Vagina (tissue), 2 donors: ENCODE data around the gene CFAP73. TPM values are rescaled to one million over a fixed set of nuclear protein-coding genes. Genes with fewer than 3 reads are reported as not detected.
"Not testable (repeated sequence)": the region's sequence is repeated elsewhere in the genome, so short reads cannot be mapped to it uniquely, and the experiment has no call there.

Experiments
- DNase-seq, 2 donors: peaks; one replicate each; pipeline ENCODE4 v3.0.0-alpha.2; 2017; ENCODE audit errors: extremely low spot score in 2 of 2
- H3K27ac ChIP-seq: fragments of 200-600 bp; sonication (generic); one replicate; pipeline ENCODE4 v1.5.1; 2019
- H3K27me3 ChIP-seq: fragments of 200-600 bp; sonication (generic); one replicate; pipeline ENCODE4 v1.5.1; 2019
- H3K36me3 ChIP-seq, 2 donors: fragments of 200-600 bp; sonication (generic); one replicate each; pipeline ENCODE4 v1.5.1; 2017 to 2019
- H3K4me1 ChIP-seq: fragments of 200-600 bp; sonication (generic); one replicate; pipeline ENCODE4 v1.5.1; 2019
- H3K4me3 ChIP-seq, 2 donors: fragments of 200-600 bp; sonication (generic); 1 replicate in 1 of 2; 2 replicates in 1 of 2; pipeline ENCODE4 v1.5.1; 2016 to 2019
- H3K9me3 ChIP-seq: fragments of 200-600 bp; sonication (generic); one replicate; pipeline ENCODE4 v1.5.1; 2019
- POLR2A ChIP-seq, 2 donors: fragments of 450-650 bp; IDR thresholded peaks; one replicate each; pipeline ENCODE4 v1.6.1; 2017; ENCODE audit warnings: antibody characterized with exemption in 2 of 2, mild to moderate bottlenecking in 2 of 2, moderate library complexity in 2 of 2
- POLR2AphosphoS5 ChIP-seq, 2 donors: sonication (generic); formaldehyde crosslinking; IDR thresholded peaks; one replicate each; pipeline ENCODE4 v1.9.0; 2017; ENCODE audit warnings: antibody characterized with exemption in 2 of 2, mild to moderate bottlenecking in 2 of 2, low read depth in 1 of 2; ENCODE audit not compliant: insufficient read depth in 1 of 2
- intact Hi-C: fragments of 100-400 bp; cut with DNase I; formaldehyde crosslinking; loops from one replicate; pipeline ENCODE4 v1.15.1; 2023
- total RNA-seq: library from RNA; depleted of rRNA; stranded (reverse); fragments of >200 nt; gene quantifications from one replicate; pipeline ENCODE4 v1.2.3, GENCODE V29; 2016
- TF ChIP-seq, protein P1 (sequence below), 3 experiments: fragments of 450-650 bp in 2 of 3; fragments of 200-600 bp in 1 of 3; sonication (generic) in 1 of 3; IDR thresholded peaks; one replicate each; pipeline ENCODE4 v1.5.1; 2017 to 2019; ENCODE audit warnings: antibody characterized with exemption in 3 of 3, mild to moderate bottlenecking in 2 of 3, moderate library complexity in 2 of 3

CFAP73 gene
- total RNA-seq, 1 donor from 2014 or later: not detected

DNA sequence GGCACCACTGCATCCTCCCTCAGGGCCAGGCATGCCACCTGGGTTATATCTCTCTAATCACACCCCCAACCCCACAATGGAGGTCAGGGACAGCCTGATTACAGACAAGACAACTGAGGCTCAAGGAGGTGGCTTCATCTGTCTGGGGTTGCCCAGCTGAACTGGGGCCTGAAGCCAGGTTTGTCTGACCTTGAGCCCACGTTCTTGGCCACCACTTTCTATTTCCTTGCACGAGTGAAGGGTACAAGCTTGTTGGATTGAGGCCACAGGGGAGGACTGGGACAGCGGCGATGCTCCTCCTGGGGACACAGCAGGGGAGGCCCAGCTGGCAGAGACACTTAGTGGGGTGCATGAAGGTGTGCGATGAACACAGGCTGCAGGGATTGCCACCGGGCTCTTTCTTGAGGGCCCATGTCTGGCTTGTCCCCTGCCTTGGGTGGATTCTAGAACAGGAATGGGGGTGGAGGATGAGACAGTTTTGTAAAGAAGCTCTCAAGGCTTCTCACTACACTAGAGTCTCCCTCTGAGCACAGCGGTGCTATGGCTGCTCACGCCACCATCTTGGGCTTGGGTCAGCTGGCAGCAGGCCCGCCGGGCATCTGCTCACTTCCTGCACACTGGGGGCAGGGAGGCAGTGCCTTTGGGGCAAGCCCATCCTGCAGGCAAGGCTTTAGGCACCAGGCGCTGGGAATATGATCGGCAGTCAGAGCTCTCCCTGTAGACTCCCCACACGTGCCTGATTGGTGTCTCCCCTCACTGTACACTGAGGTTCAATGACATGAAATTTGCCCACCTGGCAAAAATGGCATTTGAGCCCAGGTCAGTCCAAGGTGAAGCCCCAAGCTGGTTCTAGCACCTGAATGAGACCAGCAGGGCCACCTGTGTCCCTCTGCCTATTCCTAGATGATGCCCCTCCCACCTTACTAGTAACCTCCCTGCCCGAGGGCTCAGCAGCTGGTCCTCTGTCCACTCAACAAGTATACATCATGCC lies 52.0 kb downstream of the CFAP73 start:
- H3K4me3 ChIP-seq: no peak overlapping the region
- no peaks in the 10 kb centered on the region for H3K4me1 ChIP-seq
- H3K36me3 ChIP-seq: no peaks in the 10 kb centered on the region
- intact Hi-C loops: no loop called here
- no peak for DNase-seq
- TF ChIP-seq, protein P1, sequence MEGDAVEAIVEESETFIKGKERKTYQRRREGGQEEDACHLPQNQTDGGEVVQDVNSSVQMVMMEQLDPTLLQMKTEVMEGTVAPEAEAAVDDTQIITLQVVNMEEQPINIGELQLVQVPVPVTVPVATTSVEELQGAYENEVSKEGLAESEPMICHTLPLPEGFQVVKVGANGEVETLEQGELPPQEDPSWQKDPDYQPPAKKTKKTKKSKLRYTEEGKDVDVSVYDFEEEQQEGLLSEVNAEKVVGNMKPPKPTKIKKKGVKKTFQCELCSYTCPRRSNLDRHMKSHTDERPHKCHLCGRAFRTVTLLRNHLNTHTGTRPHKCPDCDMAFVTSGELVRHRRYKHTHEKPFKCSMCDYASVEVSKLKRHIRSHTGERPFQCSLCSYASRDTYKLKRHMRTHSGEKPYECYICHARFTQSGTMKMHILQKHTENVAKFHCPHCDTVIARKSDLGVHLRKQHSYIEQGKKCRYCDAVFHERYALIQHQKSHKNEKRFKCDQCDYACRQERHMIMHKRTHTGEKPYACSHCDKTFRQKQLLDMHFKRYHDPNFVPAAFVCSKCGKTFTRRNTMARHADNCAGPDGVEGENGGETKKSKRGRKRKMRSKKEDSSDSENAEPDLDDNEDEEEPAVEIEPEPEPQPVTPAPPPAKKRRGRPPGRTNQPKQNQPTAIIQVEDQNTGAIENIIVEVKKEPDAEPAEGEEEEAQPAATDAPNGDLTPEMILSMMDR (IDR thresholded peaks at IDR 0.05): no peak
- TF ChIP-seq POLR2AphosphoS5 (IDR thresholded peaks at IDR 0.05; ENCODE audit: insufficient read depth in 1 of 2, low read depth in 1 of 2): no peak
- H3K27me3 ChIP-seq: no peaks in the 10 kb centered on the region
- no peak overlapping the region for H3K27ac ChIP-seq
- no peaks in the 10 kb centered on the region for H3K9me3 ChIP-seq

DNA sequence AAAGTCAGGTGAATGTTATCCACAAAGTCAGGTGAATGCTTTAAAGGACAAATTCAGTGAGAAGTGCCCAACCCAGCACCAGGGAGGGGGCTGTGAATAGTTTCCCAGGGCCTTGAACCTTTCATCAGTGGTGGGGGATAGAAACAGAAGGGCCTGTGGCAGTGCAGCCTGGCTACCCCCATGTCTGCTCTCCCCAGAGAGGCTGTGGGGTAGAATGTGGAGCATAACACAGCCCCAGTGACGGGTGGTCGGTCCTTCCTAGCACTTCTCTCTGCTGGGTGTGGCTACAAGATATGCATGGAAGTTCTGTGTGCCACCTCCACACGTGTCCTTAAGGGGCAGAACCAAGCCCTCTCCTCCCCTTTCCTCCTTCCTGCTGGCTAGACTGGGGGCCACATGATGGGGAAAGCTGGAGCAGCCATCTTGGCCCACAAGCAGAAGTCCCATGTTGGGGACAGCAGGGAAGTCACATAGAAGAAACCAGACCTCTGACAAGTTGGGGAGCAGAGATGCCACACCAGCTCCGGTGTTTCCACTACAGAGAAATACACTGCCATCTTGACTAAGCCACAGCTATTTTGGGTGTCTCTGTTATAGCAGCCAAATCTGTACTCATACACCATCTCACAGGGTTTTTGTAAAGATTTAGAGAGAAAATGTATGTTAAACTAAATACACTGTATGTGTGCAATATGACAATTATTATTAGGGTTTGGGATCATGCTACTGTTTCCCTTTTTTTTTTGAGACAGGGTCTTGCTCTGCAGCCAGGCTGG lies 53.0 kb downstream of the CFAP73 start:
- H3K36me3 ChIP-seq: no peaks in the 10 kb centered on the region
- intact Hi-C loops: no loop called here
- H3K4me3 ChIP-seq: no peak overlapping the region
- H3K4me1 ChIP-seq: no peaks in the 10 kb centered on the region
- H3K27me3 ChIP-seq: no peaks in the 10 kb centered on the region
- H3K9me3 ChIP-seq: no peaks in the 10 kb centered on the region
- no peak overlapping the region for H3K27ac ChIP-seq
- DNase-seq: no peak
- TF ChIP-seq POLR2A (IDR thresholded peaks at IDR 0.05): no peak
- TF ChIP-seq, protein P1 (IDR thresholded peaks at IDR 0.05): no peak

DNA sequence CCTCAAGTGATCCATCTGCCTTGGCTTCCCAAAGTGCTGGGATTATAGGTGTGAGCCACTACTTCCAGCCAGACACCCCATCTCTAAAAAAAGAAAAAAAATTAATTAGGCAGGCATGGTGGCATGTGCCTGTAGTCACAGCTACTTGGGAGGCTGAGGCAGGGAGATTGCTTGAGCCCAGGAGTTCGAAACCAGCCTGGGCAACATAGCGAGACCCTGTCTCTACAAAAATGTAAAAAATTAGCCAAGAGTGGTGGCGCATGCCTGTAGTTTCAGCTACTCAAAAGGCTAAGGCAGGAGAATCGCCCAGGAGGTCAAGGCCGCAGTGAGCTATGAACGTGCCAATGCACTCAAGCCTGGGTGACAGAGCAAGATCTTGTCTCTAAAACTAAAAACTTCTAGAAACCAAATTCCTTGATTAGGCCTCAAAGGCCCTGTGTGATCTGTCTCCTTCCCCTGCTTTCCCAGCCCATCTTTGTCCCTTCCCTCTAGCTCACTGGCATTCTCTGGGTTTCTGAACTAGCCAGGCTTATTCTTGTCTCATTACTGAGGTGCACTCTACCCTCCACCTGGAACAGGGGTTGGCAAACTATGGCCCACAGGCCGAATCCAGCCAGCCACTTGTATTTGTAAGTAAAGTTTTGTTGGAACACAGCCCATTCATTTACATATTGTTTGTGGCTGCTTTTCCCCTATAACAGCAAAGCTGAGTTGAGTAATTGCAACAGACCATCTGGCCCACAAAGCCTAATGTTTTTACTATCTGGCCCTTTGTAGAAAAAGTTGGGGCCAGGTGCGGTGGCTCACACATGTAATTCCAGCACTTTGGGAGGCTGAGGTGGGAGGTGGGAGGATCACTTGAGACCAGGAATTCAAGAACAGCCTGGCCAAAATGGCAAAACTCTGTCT lies 54.6 kb downstream of the CFAP73 start:
- TF ChIP-seq, protein P1 (IDR thresholded peaks at IDR 0.05): no peak
- TF ChIP-seq POLR2AphosphoS5 (IDR thresholded peaks at IDR 0.05; ENCODE audit: insufficient read depth in 1 of 2, low read depth in 1 of 2): no peak
- no peak for TF ChIP-seq POLR2A (IDR thresholded peaks at IDR 0.05)
- DNase-seq: no peak
- intact Hi-C loops: no loop called here

DNA sequence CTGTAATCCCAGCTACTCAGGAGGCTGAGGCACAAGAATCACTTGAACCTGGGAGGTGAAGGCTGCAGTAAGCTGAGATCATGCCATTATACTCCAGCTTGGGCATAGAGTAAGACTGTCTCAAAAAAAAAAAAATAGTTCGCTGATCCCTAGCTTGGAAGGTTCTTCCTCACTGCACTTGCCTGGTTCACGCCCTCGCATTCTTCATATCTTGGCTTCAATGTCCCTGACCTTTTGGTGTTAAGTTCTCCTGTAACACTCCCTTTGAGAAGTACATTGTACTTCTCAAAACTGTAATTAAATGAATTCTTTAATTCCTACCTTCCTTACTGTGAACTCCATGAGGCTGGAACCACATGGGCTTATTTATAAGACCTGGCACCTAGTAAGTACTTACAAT lies 55.3 kb downstream of the CFAP73 start:
- TF ChIP-seq, protein P1 (IDR thresholded peaks at IDR 0.05): no peak
- no peak for TF ChIP-seq POLR2AphosphoS5 (IDR thresholded peaks at IDR 0.05; ENCODE audit: insufficient read depth in 1 of 2, low read depth in 1 of 2)
- TF ChIP-seq POLR2A (IDR thresholded peaks at IDR 0.05): no peak
- intact Hi-C loops: no loop called here
- H3K27me3 ChIP-seq: no peaks in the 10 kb centered on the region
- H3K27ac ChIP-seq: no peak overlapping the region
- no peak overlapping the region for H3K4me3 ChIP-seq
- H3K36me3 ChIP-seq: no peaks in the 10 kb centered on the region
- no peak for DNase-seq
- H3K9me3 ChIP-seq: no peaks in the 10 kb centered on the region
- H3K4me1 ChIP-seq: peaks cover 13% of the 10 kb centered on the region

More for the DNA sequence above, 54.6 kb downstream of the CFAP73 start:
- H3K27me3 ChIP-seq: no peaks in the 10 kb centered on the region
- H3K9me3 ChIP-seq: no peaks in the 10 kb centered on the region
- H3K4me3 ChIP-seq: no peak overlapping the region
- H3K36me3 ChIP-seq: no peaks in the 10 kb centered on the region
- H3K4me1 ChIP-seq: peaks cover 8% of the 10 kb centered on the region
- no peak overlapping the region for H3K27ac ChIP-seq

DNA sequence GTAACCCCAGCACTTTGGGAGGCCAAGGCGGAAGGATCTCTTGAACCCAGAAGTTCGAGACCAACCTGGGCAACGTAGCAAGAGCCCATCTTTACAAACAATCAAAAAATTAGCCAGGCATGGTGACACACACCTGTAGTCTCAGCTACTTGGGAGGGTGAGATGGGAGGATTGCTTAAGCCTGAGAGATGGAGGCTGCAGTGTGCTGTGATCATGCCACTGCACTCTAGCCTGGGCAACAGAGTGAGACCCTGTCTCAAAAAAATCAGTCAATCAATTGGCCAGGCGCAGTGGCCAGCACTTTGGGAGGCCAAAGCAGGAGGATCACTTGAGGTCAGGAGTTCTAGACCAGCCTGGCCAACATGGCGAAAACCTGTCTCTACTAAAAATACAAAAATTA lies 57.3 kb downstream of the CFAP73 start:
- DNase-seq, H3K27ac ChIP-seq, H3K9me3 ChIP-seq, H3K27me3 ChIP-seq, H3K36me3 ChIP-seq, intact Hi-C loops, H3K4me3 ChIP-seq: not testable (repeated sequence)
- peaks cover 13% of the 10 kb centered on the region for H3K4me1 ChIP-seq
